Measurements from ENCODE around the gene RPL38.

The RPL38 gene

GRCh38 chr17:74211141-74211911 lies 7.8 kb downstream of the RPL38 start:
- no peak for DNase-seq

DNA sequence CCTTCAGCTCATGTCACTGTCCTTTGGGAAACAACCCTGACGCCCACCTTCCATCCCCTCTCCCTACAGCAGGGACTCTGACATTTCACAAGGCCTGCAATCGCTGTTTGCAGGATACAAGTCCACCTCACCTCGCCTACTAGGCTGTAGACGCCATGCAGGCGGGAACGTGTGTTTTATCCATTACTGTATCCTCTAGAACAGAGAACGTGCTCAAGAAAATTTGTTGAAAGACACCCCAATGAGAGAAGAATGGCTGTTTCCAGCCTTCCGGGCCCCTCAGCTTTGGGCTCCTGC lies 8.4 kb downstream of the RPL38 start:
- DNase-seq = no peak

- DNase-seq = no peak
Observed at GRCh38 chr17:74212209-74212912, 8.9 kb downstream of the RPL38 start.

DNA sequence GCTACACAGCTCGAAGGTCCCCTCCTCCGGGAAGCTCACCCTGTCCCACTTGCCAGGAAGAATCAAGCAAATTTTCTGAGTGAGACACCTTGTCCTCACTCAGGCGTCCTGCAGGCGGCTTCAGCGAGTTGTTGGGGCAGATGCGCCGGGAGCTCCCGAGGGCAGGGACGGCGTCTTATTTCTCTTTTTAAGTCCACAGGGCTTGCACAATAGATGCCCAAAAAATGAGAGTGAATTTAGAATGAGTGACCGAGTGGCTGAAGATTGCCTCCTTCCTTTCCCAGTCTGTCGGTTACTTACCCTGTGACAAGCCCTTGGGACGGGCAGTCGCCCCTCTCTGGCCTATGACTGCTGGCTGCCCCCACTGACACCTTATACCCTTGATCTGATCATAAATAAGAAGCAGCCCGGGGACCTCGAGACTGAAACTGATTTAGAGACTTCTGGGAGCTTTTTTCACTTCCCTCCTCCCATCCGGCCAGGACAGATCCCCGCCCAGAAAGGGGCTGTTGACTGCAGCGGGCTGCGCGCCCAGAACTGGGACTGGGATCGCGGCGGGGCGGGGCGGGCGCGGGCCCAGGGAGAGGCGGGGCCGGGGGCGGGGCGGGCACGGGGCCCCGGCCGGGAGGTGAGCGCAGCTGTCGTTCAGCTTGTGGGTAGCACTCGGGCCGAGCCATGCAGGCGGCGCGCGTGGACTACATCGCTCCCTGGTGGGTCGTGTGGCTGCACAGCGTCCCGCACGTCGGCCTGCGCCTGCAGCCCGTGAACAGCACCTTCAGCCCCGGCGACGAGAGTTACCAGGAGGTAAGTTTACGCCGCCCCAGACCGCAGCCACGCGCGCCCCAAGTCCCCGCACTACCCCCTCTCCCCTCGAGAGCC lies 9.7 kb downstream of the RPL38 start, which contains the start of gene TTYH2:
Gene TTYH2 (plus strand): TSS at position 659 of the 879 bp plus-strand sequence. CDS start 17 bp downstream, at position 676.
- peak; percentile 63 for DNase-seq

DNA sequence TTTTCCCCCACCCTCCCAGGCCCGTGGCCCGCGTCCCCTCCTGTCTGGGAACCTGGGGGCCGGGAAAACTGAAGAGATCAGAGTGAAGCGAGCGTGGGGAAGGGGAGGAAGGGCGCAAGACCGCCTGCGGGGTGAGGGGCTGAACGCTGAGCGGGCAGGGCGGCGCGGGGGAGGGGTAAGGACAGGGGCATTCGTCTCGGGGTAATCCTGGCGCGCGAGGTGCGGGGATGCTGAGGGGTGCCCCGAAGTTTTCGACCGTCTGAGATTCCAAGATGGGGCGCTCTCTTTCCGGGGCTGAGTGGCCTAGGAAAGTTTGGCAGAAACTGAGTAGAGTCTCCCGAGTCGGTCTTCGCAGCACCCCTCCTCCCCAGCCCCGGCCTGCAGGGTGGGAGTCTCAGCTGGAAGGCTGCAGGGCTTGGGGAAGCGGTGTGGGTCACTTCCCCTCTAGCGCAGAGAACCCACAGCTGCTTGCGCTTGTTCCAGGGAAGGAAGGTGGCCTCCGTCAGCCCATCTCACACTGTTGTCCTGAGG lies 10.4 kb downstream of the RPL38 start:
- no peak for DNase-seq

- no peak for DNase-seq
Observed at GRCh38 chr17:74214484-74215341, 11.2 kb downstream of the RPL38 start.

DNA sequence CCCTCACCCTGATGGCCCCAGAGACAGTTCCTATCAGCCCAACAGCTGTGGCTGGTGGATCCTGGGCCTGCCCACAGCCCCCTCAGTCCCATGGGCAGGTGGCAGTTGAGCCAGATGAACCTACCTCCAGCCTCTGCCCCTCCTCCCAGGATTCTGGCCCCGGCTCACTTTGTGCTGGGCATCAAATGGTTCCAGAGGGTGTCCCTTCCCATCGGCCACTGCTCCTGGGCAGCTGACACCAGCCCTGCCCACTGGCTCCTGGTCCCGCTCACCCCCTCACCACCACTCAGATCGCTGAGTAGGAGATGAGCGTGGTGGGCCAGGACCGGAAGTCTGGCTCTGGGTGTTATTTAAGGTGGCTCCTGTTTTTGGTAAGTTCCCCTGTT lies 11.9 kb downstream of the RPL38 start:
- no peak for DNase-seq

DNA sequence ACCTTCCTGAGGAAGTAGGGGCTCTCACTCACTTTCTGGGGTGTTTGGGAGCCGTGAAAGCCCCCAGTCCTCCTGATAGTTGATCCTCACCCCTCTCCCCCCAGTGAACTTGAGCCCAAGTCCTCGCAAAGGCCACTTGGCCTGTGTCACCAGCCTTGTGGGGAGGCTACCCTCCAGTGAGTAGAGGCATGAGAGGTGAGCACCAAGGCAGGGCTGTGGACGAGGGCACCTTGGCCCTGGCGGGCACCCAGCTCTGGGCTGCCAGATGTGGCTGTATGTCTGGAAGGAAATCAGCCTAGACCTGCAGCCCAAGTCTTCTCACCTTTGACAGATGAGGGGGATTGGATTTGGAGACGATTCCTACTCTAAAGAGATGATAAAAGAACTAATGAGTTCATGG lies 13.0 kb downstream of the RPL38 start:
- DNase-seq = no peak

DNA sequence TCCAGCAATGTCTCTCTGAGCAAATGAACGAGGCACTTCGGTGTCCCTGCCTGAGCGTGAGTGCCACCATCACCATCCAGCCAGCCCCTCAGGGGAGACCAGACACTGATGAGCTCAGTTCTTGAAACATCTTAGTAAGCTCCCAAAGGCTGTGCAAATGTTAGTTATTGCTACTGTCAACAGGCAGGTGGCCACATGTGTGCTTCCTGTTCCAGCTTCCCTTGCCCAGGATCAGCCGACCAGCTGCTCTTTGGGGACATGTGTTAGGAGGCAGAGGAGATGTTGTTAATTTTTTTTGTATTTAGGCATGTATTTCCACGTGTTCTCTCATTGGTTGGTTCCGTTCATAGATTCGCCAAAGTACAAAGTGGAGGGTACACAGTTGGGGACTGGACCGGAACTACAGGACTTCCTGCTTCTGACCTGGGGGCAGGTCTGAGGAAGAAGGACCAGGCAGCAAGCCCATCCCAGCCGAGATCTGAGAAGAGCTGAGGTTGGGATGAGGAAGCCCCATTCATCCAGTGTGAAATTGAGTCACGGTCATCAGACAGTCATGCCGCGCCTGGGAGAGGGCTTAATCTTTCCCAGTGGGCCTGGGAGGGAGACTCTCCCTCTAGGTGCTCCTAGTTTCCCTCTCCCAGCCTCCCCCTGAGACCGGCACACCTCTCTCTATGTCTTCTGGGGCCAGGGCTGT lies 13.7 kb downstream of the RPL38 start:
- DNase-seq = no peak

GRCh38 chr17:74217888-74218287 lies 14.4 kb downstream of the RPL38 start:
- no peak for DNase-seq

DNA sequence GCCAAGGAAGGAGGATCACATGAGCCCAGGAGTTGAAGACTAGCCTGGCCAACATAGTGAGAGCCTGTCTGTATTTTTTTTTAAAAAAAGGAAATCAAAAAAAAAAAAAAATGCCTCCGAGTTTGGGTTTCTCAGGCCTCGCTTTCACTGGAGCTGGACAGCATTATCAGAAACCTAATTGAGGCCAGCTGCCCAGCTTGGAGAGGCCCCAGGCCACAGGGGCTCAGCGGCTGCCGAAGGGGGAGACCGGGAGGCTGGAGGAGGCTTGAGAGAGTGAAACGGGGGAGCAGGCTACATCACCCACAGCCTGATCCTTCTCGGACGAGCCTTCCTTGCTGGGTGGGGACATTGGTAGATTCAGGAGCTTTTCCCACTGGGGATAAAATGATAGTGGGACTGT lies 15.0 kb downstream of the RPL38 start:
- no peak for DNase-seq

DNA sequence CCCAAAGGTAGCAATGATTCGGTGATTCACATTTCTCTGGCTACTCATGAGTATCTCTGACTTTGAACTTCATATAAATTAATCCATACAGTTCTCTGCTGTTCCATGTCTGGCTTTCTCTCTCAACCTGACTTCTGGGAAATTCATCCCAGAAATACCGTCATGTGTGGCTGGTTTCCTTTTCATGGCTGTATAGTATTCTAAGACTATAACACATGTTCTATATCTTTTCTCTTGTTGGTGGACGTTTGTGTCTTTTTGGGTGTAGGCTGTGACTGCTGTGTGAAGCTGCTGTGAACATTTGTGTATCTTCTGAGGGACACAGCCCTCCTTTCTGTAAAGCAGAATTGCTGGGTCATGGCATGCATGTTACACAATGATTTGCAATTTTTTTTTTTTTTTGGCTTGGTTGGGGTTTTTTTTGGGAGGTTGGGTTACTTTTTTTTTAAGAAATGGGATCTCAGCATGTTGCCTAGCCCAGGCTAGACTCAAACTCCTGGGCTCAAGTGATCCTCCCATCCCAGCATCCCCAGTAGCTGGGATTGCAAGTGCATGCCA lies 16.2 kb downstream of the RPL38 start:
- DNase-seq = no peak

GRCh38 chr17:74220219-74220618 lies 16.7 kb downstream of the RPL38 start:
- DNase-seq = no peak

DNA sequence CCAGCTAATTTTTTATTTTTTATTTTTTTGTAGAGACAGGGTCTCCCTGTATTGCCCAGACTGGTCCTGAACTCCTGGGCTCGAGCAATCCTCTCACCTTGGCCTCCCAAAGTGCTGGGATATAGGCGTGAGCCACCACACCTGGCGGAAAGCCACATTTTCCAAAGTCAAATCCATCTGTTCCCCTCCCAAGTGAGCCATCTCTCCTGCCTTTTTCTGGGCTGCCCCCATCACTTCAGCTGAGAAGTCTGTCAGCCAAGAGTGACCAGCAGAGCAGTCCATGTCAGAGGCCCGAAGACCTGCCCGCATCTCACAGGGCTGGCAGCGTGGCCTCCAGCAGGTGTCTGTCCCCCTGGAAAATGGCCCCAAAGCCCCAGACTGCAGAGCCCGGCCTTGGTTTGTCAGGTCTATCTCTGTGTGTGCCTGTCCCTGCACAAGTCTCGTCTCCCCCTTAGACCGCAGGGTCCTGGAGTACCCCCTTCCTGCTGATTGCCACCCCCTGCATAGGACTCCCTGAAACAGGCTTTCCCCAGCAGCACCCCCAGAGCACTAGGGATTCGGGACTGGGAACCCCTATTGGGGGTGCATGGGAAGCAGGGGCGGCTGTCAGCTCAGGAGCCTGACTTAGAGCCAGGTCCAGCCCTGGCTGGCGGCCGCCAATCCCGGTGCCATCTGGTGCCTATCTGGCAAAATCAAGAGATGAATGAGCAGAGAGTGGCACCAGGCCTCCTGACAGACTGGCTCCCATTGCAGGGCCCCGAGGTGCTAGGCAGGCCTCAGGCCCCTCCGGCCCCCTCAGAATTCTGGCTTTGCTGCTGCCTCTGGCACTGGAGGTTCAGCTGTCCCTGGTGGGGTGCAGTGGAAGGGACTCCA lies 17.7 kb downstream of the RPL38 start:
- DNase-seq = no peak

DNA sequence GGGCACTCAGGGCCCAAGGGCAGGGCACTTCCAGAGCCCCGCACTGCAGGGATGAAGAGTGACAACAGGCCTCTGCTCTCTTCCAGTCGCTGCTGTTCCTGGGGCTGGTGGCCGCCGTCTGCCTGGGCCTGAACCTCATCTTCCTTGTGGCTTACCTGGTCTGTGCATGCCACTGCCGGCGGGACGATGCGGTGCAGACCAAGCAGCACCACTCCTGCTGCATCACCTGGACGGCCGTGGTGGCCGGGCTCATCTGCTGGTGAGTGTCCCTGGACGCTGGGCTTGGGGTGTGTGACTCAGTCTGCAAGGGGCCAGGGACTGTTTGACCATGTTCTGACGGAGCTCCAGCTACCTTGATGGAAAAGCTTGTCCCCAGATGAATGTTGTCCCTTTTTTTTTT lies 18.9 kb downstream of the RPL38 start:
- no peak for DNase-seq

DNA sequence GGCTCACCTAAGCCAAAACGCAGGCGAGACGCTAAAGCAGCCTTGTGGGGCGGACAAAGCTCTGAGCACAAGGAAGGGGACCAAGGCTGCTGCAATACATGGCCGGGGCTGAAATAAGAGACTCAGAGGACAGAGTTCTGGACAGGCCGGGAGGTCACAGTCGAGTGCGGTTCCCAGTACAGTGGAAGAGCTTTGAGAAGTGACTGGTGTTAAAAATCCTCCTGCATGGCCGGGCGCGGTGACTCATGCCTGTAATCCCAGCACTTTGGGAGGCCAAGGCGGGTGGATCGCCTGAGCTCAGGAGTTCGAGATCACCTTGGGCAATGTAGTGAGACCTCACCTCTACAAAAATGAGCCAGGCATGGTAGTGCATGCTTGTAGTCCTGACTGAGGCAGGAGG lies 20.4 kb downstream of the RPL38 start:
- no peak for DNase-seq

DNA sequence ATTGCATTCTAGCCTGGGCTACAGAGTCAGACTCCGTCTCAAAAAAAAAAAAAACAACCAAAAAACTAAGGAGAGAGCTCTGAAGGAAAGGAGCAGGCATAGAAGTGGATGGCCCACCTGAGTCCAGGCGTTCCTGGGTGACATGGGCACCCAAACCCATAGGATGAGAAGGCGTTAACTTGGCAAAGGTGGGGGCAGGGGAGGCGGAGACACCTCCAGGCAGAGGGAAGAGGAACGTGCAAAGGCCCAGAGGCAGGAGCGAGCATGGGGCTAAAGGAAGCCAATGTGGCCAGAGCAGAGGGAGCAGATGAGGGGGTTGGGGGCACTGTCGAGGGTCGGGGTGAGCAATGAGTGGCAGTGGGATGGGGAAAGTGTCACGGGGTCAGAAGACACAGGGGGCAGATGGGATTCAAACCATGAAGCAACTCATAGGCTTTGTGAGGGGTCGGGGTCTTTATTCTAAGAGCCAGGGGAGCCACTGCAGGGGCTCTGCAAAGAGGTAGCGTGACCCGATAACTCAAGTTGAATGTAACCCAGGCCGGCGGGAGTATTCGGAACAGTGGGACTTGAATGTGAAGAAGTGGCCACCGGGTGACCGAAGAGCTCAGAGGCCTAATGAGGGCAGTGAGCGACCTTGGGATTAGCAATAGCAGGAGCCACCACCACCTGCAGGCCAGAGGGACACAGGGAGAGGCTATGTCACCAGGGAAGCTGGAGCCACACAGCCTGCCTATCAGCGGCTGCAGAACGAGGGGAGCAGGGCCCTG lies 21.7 kb downstream of the RPL38 start:
- no peak for DNase-seq

DNA sequence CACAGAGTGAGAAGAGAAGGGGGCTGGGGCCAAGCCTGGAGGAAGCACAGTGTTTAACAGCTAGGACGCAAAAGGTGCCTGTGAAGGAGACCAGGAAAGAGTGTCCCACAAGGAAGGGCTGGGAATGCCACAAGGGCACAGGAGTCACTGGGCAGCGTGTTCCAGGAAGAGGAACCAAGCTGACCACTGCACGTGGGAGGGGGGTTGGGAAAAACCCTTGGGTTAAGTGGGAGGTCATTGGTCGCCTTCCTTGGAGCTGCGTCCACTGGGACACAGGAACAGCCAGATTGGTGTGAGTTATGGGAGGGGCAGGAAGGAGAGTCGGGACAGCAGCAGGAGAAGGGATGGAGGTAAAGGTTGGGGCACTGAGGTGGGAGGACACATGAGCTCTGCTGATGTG lies 22.8 kb downstream of the RPL38 start:
- DNase-seq = no peak

GRCh38 chr17:74227271-74228080 lies 24.0 kb downstream of the RPL38 start:
- no peak for DNase-seq
